Hepatic stellate cell (primary cell): ENCODE results near the gene BTRC.
"Not testable (repeated sequence)": the region's sequence is repeated elsewhere in the genome, so short reads cannot be mapped to it uniquely, and the experiment has no call there.

ENCODE experiments used
- DNase-seq: peaks from one replicate; pipeline ENCODE4 v3.0.0; 2011; ENCODE audit warnings: low spot score

Gene BTRC

DNA sequence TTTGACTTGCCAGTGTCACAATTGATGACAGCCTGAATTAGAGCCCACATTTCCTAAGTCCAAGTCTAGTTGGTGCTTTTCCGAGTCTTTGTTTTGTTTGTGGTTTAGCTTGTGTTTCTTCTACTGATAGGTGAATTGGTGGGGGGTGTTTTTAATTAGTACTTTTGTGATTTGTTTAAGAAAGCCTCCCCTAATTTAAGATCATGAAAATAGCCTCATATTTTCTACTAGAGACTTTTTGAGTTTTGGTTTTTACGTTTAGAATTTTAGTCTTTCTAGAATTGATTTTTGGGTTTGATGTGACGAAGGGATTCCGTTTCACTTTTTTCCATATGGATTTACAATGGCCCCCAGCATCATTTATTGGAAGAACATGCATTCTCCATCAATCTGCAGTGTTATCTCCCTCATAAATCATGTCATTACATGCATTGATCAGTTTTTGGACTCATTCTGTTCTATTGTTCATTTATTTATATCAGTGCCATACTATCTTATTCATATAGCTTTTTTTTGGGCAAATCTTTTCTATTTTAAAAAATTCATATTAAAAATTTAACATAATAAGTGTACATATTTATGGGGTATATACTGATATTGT is 32.8 kb downstream of the BTRC start:
- DNase-seq = no peak

- no peak for DNase-seq
Observed at GRCh38 chr10:101388676-101389276, 34.8 kb downstream of the BTRC start.

DNA sequence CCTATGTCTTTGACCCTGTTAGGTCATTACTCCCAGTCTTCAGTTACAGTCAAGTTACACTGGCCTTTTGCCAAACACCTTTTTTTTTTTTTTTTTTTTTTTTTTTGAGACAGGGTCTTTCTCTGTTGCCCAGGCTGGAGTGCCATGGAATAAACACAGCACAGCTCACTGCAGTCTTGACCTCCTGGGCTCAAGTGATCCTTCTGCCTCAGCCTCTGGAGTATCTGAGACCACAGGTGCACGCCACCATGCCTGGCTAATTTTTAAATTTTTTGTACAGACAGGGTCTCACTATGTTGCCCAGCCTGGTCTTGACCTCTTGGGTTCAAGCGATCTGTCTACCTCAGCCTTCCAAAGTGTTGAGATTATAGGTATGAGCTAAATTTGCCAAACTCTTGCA is 35.6 kb downstream of the BTRC start:
- DNase-seq = not testable (repeated sequence)

DNA sequence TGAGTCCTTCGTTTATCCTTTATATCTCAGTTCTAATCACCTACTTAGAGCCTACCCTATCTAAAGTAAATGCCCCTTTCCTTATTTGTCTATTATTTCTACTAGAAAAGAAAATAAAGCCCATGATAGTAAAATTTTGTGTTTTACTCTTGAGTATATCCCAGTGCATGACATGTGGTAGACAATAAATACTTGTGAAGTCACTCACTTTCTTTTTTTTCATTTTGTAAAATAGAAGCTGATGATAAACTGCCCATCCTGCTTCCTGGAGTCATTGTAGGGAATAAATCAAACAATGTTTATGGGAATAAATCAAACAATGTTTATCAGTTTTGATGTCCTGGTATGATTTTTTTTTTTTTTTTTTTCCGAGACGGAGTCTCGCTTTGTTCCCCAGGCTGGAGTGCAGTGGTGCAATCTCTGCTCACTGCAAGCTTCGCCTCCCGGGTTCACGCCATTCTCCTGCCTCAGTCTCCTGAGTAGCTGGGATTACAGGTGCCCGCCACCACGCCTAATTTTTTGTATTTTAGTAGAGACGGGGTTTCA is 36.1 kb downstream of the BTRC start:
- no peak for DNase-seq

DNA sequence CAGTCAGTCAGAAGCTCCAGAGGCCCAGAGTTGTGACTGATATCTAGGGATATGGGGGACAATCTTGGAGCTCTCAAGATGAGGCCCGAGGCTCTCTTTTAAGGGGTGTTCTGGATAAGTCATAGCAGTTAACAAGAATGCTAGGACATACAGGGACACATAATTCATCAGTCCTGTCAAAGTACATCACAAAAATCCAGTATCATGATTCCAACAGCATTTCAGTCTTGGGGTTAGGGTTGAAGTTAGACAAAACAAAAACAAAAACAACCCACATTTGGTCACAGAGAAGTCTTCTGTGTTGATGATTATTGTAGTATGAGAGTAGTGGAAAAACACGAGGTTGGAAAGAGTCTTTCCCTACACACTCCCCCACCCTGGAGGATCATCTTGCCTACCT is 39.4 kb downstream of the BTRC start:
- no peak for DNase-seq

- DNase-seq = no peak
Observed at GRCh38 chr10:101394524-101395133, 40.7 kb downstream of the BTRC start.

GRCh38 chr10:101397140-101397539 is 43.2 kb downstream of the BTRC start:
- DNase-seq = peak; percentile 47

- DNase-seq = no peak
Observed at GRCh38 chr10:101400585-101400984, 46.6 kb downstream of the BTRC start.

- DNase-seq = no peak
Observed at GRCh38 chr10:101402711-101403110, 48.7 kb downstream of the BTRC start.

- DNase-seq = no peak
Observed at GRCh38 chr10:101403161-101403560, 49.2 kb downstream of the BTRC start.

DNA sequence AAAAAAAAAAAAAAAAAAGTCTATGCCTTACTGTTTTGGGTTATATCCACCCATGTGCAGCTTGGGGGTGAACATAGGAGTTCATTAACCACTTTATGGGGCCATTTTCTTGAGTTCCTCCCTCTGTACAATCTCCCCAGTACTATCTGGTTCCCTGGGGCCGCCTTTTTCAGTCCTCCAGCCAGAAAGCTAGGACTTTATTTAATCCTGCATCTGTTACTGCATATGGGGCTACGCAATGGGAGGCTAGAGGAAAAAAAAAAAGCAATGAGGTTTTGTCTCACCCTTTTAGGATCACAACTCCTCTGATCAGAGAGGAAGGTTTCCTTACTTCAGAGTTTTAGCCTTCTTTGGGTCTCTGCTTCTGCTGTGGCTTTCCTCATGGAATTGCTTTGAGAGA is 51.0 kb downstream of the BTRC start:
- DNase-seq = no peak

DNA sequence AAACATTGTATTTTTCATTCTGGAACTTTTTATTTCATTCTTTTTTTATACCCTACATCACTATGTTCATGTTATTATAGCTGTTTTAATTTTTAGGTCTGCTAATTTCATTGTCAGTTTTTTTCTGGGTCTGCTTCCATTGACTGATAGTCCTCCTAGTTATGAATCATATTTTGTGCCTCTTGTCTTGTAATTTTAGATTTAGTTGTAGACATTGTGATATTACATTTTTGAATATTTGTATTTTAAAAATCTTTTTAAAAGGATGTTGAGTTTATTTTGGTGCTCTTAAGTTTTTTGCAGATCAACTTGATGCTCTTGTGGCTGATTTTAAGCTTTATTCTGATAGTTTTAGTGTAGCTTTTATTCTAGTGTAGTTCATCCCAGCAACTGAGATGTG is 57.6 kb downstream of the BTRC start:
- no peak for DNase-seq

GRCh38 chr10:101414034-101414433 is 60.1 kb downstream of the BTRC start:
- no peak for DNase-seq

- DNase-seq = no peak
Observed at GRCh38 chr10:101415884-101416283, 61.9 kb downstream of the BTRC start.

GRCh38 chr10:101421967-101422366 is 68.0 kb downstream of the BTRC start:
- DNase-seq = not testable (repeated sequence)

DNA sequence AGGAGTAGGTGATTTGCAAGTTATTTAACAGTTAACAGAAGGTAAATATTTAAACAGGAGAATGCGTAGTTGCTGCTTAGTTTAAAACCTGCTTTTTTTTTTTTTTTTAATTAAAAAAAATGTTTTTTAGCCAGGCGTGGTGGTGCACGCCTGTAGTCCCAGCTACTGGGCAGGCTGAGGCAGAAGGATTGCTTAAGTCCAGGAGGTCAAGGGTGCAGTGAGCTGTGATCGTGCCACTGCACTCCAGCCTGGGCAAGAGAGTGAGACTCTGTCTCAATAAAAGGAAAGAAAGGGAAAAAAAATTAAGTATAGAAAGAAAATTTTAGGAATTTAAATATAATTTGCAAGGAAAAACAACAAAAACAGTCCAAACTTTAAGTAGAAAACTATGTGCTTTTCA is 71.6 kb downstream of the BTRC start:
- no peak for DNase-seq

DNA sequence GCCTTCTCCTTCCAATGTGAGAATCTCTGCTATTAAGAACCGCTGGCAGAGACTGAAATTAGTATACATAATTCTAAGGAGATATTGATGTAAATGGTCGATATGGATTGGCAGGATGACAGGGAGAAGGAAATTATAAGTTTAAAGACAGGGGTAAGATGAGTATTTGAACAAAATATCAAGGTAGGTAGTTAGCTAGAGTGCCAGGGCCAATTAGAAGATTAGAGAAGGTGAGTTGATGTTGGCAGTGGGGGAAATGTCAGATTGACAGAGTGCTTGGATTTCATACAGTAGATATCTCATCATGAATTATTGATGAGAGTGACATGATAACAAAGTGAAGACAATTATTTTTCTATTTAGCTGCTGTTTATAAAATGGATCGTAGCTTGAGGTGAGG is 74.1 kb downstream of the BTRC start:
- DNase-seq = no peak

DNA sequence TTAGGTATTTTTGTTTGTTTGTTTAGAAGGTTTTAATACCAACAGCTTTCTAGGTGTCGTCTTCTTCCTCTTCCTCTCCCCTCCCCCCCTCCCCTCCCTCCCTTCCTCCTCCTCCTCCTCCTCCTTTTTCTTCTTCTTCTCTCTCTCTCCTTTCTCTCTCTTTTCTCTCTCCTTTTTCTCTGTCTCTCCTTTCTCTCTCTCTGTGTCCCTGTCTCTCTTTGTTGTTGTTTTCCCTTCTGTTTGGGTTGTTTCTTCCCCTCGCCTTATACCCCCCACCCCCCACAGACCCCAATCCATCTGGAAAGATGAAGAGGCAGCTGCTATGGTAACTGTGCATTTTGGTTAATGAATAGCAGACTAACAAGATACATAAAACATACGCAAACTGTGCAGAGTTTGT is 75.5 kb downstream of the BTRC start:
- DNase-seq = no peak

GRCh38 chr10:101436302-101436701 is 82.3 kb downstream of the BTRC start:
- no peak for DNase-seq

GRCh38 chr10:101438881-101439391 is 85.0 kb downstream of the BTRC start:
- no peak for DNase-seq

DNA sequence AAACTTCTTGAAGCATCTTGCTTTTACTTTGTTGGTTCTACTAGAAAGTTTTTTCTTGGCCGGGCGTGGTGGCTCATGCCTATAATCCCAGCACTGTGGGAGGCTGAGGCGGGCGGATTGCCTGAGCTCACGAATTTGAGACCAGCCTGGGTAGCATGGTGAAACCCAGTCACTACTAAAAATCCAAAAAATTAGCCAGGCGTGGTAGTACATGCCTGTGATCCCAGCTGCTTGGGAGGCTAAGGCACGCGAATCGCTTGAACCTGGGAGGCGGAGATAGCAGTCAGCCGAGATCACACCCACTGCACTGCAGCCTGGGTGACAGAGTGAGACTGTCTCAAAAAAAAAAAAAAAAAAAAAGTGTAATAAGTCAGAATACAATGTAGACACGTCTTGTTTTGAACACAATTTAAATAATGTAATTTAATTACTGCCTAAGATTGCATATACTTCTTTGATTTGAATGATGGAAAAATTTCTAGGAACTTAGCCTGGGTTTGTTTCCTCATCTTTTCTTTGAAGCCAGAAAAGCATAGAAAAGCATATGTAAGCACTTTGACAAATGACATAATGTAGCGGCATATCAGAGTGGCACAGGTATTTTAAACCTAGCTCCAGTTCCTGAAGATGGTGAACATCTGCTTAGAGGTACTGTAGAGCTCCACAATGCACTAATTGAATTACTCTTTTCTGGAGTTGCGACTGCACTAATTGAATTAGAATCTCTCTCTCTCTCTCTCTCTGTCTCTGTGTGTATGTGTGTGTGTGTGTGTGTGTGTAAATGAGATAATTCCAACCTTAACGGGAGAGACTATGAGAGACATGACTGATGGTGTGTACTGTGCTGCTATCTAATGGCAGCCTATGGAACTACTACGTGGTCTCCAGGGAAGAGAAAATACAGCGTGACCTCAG is 87.8 kb downstream of the BTRC start:
- DNase-seq = peak; percentile 33

- DNase-seq = no peak
Observed at GRCh38 chr10:101442456-101442800, 88.5 kb downstream of the BTRC start.
